ENCODE results near the gene FARSB. TPM values are rescaled to one million over a fixed set of nuclear protein-coding genes. Genes with fewer than 3 reads are reported as not detected.

FARSB gene
- polyA plus RNA-seq, 3 donors = 5.8 to 10.9 (median 8.4) TPM

DNA sequence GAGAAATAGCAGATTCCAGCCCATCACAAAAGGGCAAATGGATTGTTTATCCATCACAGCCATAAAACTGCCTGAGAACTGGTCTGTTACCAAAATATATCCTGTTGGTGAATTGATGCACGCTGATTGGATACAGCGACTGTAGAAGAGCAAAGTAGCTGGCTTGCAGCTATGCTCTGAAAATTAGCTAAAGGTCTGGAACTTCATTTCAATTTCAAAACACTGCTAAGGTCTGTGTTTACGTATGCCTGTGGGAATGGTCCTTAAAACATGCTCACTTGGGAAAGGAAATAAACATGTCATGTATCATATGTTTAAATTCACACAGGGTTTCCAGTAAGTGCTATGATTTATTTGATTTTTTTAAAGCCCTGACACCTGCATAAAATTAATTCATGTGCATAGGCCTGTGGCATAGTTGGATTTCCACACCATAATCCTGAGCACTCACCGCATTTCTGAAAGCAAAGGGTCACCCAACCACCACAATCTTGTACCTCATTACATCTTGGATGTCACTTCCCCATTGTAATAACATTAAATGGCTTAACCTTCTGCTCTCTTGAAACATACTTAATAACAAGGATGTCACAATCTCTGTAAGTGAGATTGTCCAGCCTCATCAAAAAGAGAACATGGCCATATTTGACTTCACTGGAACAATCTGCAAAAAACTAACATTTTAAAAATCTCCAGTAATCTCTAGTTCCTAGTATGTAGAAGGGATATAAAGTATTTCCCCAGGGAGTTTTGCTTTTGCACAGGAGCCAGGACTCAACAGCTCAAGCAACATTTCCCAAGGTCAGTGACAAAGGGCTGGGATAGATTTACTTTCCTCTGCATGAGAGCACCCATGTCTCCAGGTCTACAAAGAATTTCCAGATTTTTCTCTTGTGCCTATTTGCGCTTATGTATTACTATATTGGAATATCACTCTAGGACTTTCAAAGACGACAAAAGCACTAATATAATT is 109.8 kb downstream of the FARSB start:
- no peaks in the 10 kb centered on the region for H3K4me1 Mint-ChIP-seq
- 100% methylated on average over 1 of the region's 6 CpGs for WGBS (ENCODE audit: insufficient coverage)
- intact Hi-C loops (cut with micrococcal nuclease) = no loop called here
- Histone ChIP-seq H3K79me2 (ENCODE audit: insufficient read depth, low read length) (no peaks in the 10 kb centered on the region), H3K4me2 (replicated peaks; ENCODE audit: extremely low read depth, low read length, poor library complexity, severe bottlenecking) (no peak overlapping the region), H3K4me3 (replicated peaks in 1 of 3; ENCODE audit: low read depth in 2 of 3, low read length in 3 of 3) (no peak overlapping the region), H3K9ac (ENCODE audit: insufficient read depth, low read length, poor library complexity, severe bottlenecking) (no peak overlapping the region), H3K27me3 (ENCODE audit: control insufficient read depth in 2 of 2, insufficient read depth in 2 of 2, low read length in 2 of 2) (peaks cover 13 to 22% of the 10 kb centered on the region in 2 donors), H4K20me1 (ENCODE audit: insufficient read depth, low read length) (no peaks in the 10 kb centered on the region), H3K36me3 (replicated peaks in 1 of 2; ENCODE audit: control insufficient read depth in 1 of 2, insufficient read depth in 2 of 2, low read length in 2 of 2) (no peaks in the 10 kb centered on the region), H3K9me3 (replicated peaks in 1 of 2; ENCODE audit: control insufficient read depth in 1 of 2, insufficient read depth in 1 of 2, low read length in 2 of 2) (no peaks in the 10 kb centered on the region), H3K4me1 (ENCODE audit: control insufficient read depth in 1 of 2, insufficient read depth in 2 of 2, low read length in 2 of 2) (no peaks in the 10 kb centered on the region), H2AFZ (ENCODE audit: insufficient read depth, low read depth, low read length, poor library complexity, severe bottlenecking) (no peak overlapping the region), H3K27ac (ENCODE audit: low read depth in 1 of 2, low read length in 2 of 2) (no peak overlapping the region)
- TF ChIP-seq, protein P1, sequence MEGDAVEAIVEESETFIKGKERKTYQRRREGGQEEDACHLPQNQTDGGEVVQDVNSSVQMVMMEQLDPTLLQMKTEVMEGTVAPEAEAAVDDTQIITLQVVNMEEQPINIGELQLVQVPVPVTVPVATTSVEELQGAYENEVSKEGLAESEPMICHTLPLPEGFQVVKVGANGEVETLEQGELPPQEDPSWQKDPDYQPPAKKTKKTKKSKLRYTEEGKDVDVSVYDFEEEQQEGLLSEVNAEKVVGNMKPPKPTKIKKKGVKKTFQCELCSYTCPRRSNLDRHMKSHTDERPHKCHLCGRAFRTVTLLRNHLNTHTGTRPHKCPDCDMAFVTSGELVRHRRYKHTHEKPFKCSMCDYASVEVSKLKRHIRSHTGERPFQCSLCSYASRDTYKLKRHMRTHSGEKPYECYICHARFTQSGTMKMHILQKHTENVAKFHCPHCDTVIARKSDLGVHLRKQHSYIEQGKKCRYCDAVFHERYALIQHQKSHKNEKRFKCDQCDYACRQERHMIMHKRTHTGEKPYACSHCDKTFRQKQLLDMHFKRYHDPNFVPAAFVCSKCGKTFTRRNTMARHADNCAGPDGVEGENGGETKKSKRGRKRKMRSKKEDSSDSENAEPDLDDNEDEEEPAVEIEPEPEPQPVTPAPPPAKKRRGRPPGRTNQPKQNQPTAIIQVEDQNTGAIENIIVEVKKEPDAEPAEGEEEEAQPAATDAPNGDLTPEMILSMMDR (IDR thresholded peaks at IDR 0.05) = no peak
- no peak for DNase-seq
- H3K9me3 Mint-ChIP-seq = no peaks in the 10 kb centered on the region
- no peaks in the 10 kb centered on the region for H3K36me3 Mint-ChIP-seq
- H3K4me3 Mint-ChIP-seq = no peak overlapping the region
- H3K27me3 Mint-ChIP-seq (ENCODE audit: low read depth in 3 of 3) = peaks cover 17 to 24% (median 22%) of the 10 kb centered on the region in 3 donors
- H3K27ac Mint-ChIP-seq = no peak overlapping the region

DNA sequence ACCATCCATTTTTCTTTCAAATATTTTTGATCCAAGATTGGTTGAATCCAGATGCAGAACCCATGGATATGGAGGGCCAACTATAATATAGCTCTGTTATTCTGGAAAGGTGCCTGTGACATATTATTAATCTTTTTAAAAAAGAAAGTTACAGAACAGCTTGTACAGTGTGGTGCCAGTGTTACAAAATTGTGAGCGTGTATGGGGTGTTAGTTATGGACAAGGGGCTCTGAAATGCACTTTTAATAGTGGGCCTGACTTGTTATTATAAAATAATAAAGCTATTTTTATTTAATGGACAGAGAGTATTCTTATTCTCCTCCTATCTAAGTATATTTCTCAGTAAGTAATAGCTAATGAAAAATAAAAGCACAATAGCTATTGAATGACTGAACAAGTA is 111.2 kb downstream of the FARSB start:
- Mint-ChIP-seq H3K4me3 (no peak overlapping the region), H3K9me3 (peaks cover 0 to 4% (median 0%) of the 10 kb centered on the region in 7 donors), H3K4me1 (no peaks in the 10 kb centered on the region), H3K27ac (no peak overlapping the region), H3K27me3 (ENCODE audit: low read depth in 3 of 3) (peaks cover 8 to 17% (median 15%) of the 10 kb centered on the region in 3 donors), H3K36me3 (no peaks in the 10 kb centered on the region)
- Histone ChIP-seq H3K27ac (ENCODE audit: low read depth in 1 of 2, low read length in 2 of 2) (no peak overlapping the region), H2AFZ (ENCODE audit: insufficient read depth, low read depth, low read length, poor library complexity, severe bottlenecking) (no peak overlapping the region), H3K9me3 (replicated peaks in 1 of 2; ENCODE audit: control insufficient read depth in 1 of 2, insufficient read depth in 1 of 2, low read length in 2 of 2) (no peaks in the 10 kb centered on the region), H3K36me3 (replicated peaks in 1 of 2; ENCODE audit: control insufficient read depth in 1 of 2, insufficient read depth in 2 of 2, low read length in 2 of 2) (no peaks in the 10 kb centered on the region), H3K4me2 (replicated peaks; ENCODE audit: extremely low read depth, low read length, poor library complexity, severe bottlenecking) (no peak overlapping the region), H3K27me3 (ENCODE audit: control insufficient read depth in 2 of 2, insufficient read depth in 2 of 2, low read length in 2 of 2) (peaks cover 13 to 15% of the 10 kb centered on the region in 2 donors), H3K4me1 (ENCODE audit: control insufficient read depth in 1 of 2, insufficient read depth in 2 of 2, low read length in 2 of 2) (no peaks in the 10 kb centered on the region), H3K79me2 (ENCODE audit: insufficient read depth, low read length) (no peaks in the 10 kb centered on the region), H3K9ac (ENCODE audit: insufficient read depth, low read length, poor library complexity, severe bottlenecking) (no peak overlapping the region), H4K20me1 (ENCODE audit: insufficient read depth, low read length) (no peaks in the 10 kb centered on the region), H3K4me3 (replicated peaks in 1 of 3; ENCODE audit: low read depth in 2 of 3, low read length in 3 of 3) (no peak overlapping the region)
- TF ChIP-seq, protein P1 (IDR thresholded peaks at IDR 0.05) = no peak
- WGBS (ENCODE audit: insufficient coverage) = no CpG with 5 or more reads among the region's 1 CpG
- no peak for DNase-seq
- intact Hi-C loops (cut with micrococcal nuclease) = no loop called here

Data from CD14-positive monocyte (primary cell).